OCI-LY7 (cell line): Measurements from ENCODE around the gene FALEC. TPM values are rescaled to one million over a fixed set of nuclear protein-coding genes. Genes with fewer than 3 reads are reported as not detected.

Source experiments
- BruUV-seq: library from RNA; stranded (reverse); fragments of 400-500 nt; replicated peaks from 2 replicates; lab custom pipeline; 2021; lab: Mats Ljungman, UMichigan
- CTCF ChIA-PET: fragments of 300-600 bp; sonication (Branson Sonifier 250); formaldehyde crosslinking; loops from one replicate; lab custom pipeline; 2022; ENCODE audit warnings: antibody characterized with exemption; ENCODE audit not compliant: unreplicated experiment; lab: Charles Lee
- POLR2A ChIA-PET: fragments of 300-600 bp; sonication (Branson Sonifier 250); formaldehyde crosslinking; loops from one replicate; lab custom pipeline; 2022; ENCODE audit warnings: antibody characterized with exemption; lab: Charles Lee
- DNase-seq: peaks from one replicate; pipeline ENCODE4 v3.0.0-alpha.2; 2015; ENCODE audit warnings: low spot score
- H2AFZ ChIP-seq: fragments of 200-600 bp; sonication (generic), shearing (Covaris generic); 2 replicates; pipeline ENCODE4 v1.6.1; 2014; ENCODE audit warnings: mild to moderate bottlenecking, antibody characterized with exemption, low read length, moderate library complexity
- H3K27ac ChIP-seq: fragments of 200-600 bp; sonication (generic); 2 replicates; pipeline ENCODE4 v1.5.1; 2014; ENCODE audit warnings: mixed run types, low read depth, mild to moderate bottlenecking, moderate library complexity, low read length, inconsistent platforms; ENCODE audit not compliant: poor library complexity, severe bottlenecking
- H3K36me3 ChIP-seq: fragments of 200-600 bp; sonication (generic); 2 replicates; pipeline ENCODE4 v1.6.1; 2014; ENCODE audit warnings: mild to moderate bottlenecking, antibody characterized with exemption, low read length, moderate library complexity, mixed read lengths; ENCODE audit not compliant: insufficient read depth
- H3K4me1 ChIP-seq: fragments of 200-600 bp; sonication (generic); 2 replicates; pipeline ENCODE4 v1.5.1; 2014; ENCODE audit warnings: mild to moderate bottlenecking, low read length; ENCODE audit not compliant: insufficient read depth, poor library complexity, severe bottlenecking
- H3K4me2 ChIP-seq: fragments of 200-600 bp; sonication (generic); 2 replicates; pipeline ENCODE4 v1.6.1; 2014; ENCODE audit warnings: mild to moderate bottlenecking, low read length
- H3K4me3 ChIP-seq: fragments of 200-600 bp; sonication (generic); 2 replicates; pipeline ENCODE4 v1.5.1; 2014; ENCODE audit warnings: mild to moderate bottlenecking, low read depth, low read length; ENCODE audit not compliant: poor library complexity, severe bottlenecking
- H3K79me2 ChIP-seq: fragments of 200-600 bp; sonication (generic); 2 replicates; pipeline ENCODE4 v1.6.1; 2016; ENCODE audit warnings: low read depth, mild to moderate bottlenecking, low read length, moderate library complexity, mixed read lengths; ENCODE audit not compliant: insufficient read depth
- H3K9me2 ChIP-seq: fragments of 200-600 bp; sonication (generic); 2 replicates; pipeline ENCODE4 v1.6.1; 2016; ENCODE audit warnings: mild to moderate bottlenecking, low read length, mixed read lengths; ENCODE audit not compliant: insufficient read depth
- H3K9me3 ChIP-seq: fragments of 200-600 bp; sonication (generic); 2 replicates; pipeline ENCODE4 v1.6.1; 2014; ENCODE audit warnings: mild to moderate bottlenecking, mixed run types, low read length, mixed read lengths
- H4K20me1 ChIP-seq: fragments of 200-600 bp; sonication (generic); 2 replicates; pipeline ENCODE4 v1.6.1; 2014; ENCODE audit warnings: mild to moderate bottlenecking, antibody characterized with exemption, low read length, moderate library complexity, mixed read lengths; ENCODE audit not compliant: insufficient read depth
- CTCF ChIP-seq: fragments of 200-600 bp; sonication (generic); conservative IDR thresholded peaks from 2 replicates; pipeline ENCODE4 v1.5.1; 2014; ENCODE audit warnings: mild to moderate bottlenecking, antibody characterized with exemption, low read length, moderate library complexity, mixed read lengths
- EZH2phosphoT487 ChIP-seq: fragments of 200-600 bp; sonication (generic); IDR thresholded peaks from 2 replicates; pipeline ENCODE4 v1.6.1; 2018; ENCODE audit warnings: low read depth, borderline replicate concordance, mild to moderate bottlenecking, mixed run types, antibody characterized with exemption, low read length, moderate library complexity, mixed read lengths
- intact Hi-C: fragments of 100-400 bp; cut with micrococcal nuclease; formaldehyde crosslinking; loops from one replicate; pipeline ENCODE4 v1.10.0; 2022; ENCODE audit not compliant: unreplicated experiment
- total RNA-seq, 2 experiments: library from RNA; depleted of rRNA in 1 of 2; stranded (reverse); fragments of >200 nt in 1 of 2; shearing (Covaris generic) in 1 of 2; gene quantifications; 2 replicates each; pipeline ENCODE4 v1.2.3, GENCODE V29; 2014 to 2022

The FALEC gene
- total RNA-seq, 2 experiments from 2014 or later = 0.47 to 1.9 TPM

- Histone ChIP-seq H4K20me1 (no peaks in the 10 kb centered on the region), H2AFZ (no peak overlapping the region), H3K27ac (no peak overlapping the region), H3K36me3 (no peaks in the 10 kb centered on the region), H3K9me3 (no peaks in the 10 kb centered on the region), H3K4me3 (no peak overlapping the region), H3K79me2 (no peaks in the 10 kb centered on the region), H3K9me2 (no peaks in the 10 kb centered on the region), H3K4me1 (peaks cover 42% of the 10 kb centered on the region), H3K4me2 (no peak overlapping the region)
- POLR2A ChIA-PET = interaction anchor here (0.5 to 10.5 kb wide), 3 partner anchors 14 to 115 kb away, joined by 3 to 260 read pairs (median 4); partner anchors contain the start of gene MCL1
- no TSS peak for BruUV-seq
- intact Hi-C loops = no loop called here
- no peak for DNase-seq
- CTCF ChIA-PET = no interaction called here
- TF ChIP-seq EZH2phosphoT487 (no peak), CTCF (no peak)
Observed at GRCh38 chr1:150558761-150559655, 43.5 kb downstream of the FALEC start.

GRCh38 chr1:150559656-150560010 lies 44.1 kb downstream of the FALEC start:
- no peaks in the 10 kb centered on the region for H3K9me3 ChIP-seq
- H3K36me3 ChIP-seq = no peaks in the 10 kb centered on the region
- no peak overlapping the region for H3K27ac ChIP-seq
- POLR2A ChIA-PET = interaction anchor here (0.5 to 10.5 kb wide), 3 partner anchors 15 to 115 kb away, joined by 3 to 260 read pairs (median 4); partner anchors contain the start of gene MCL1
- no TSS peak for BruUV-seq
- TF ChIP-seq EZH2phosphoT487 (no peak), CTCF (no peak)
- no peak overlapping the region for H3K4me3 ChIP-seq
- no peak overlapping the region for H2AFZ ChIP-seq
- no peaks in the 10 kb centered on the region for H3K9me2 ChIP-seq
- CTCF ChIA-PET = no interaction called here
- no peak for DNase-seq
- H3K79me2 ChIP-seq = peaks cover 1% of the 10 kb centered on the region; the same call in 1 of the 2 replicates
- intact Hi-C loops = loop anchor here (1.0 to 10.0 kb wide), 9 partner anchors 74 to 415 kb away; partner anchors contain the start of genes ARNT, CERS2, CTSS and GOLPH3L
- H3K4me2 ChIP-seq = peak overlapping the region; percentile 97; the same call in 1 of the 2 replicates
- H4K20me1 ChIP-seq = no peaks in the 10 kb centered on the region
- H3K4me1 ChIP-seq = peaks cover 48% of the 10 kb centered on the region
